Upper lobe of right lung (tissue), 1 donor: Measurements from ENCODE around the gene CDC42BPA. TPM values are rescaled to one million over a fixed set of nuclear protein-coding genes. Genes with fewer than 3 reads are reported as not detected.

Experiments used
- ATAC-seq: fragments of 200-7000 bp; cut with Tn5 transposase; one replicate; pipeline ENCODE4 v1.9.1; 2020; ENCODE audit warnings: mild to moderate bottlenecking, moderate library complexity
- DNase-seq: peaks from one replicate; pipeline ENCODE4 v3.0.0-alpha.2; 2020
- H3K27ac ChIP-seq: fragments of 200-600 bp; one replicate; pipeline ENCODE4 v1.8.0; 2022
- H3K27me3 ChIP-seq: fragments of 200-600 bp; one replicate; pipeline ENCODE4 v1.8.0; 2022; ENCODE audit warnings: mild to moderate bottlenecking
- H3K36me3 ChIP-seq: fragments of 200-600 bp; one replicate; pipeline ENCODE4 v1.8.0; 2022
- H3K4me1 ChIP-seq: fragments of 200-600 bp; one replicate; pipeline ENCODE4 v1.8.0; 2022
- H3K4me3 ChIP-seq: fragments of 200-600 bp; one replicate; pipeline ENCODE4 v1.8.0; 2022; ENCODE audit warnings: mild to moderate bottlenecking
- H3K9me3 ChIP-seq: fragments of 200-600 bp; one replicate; pipeline ENCODE4 v1.8.0; 2022
- intact Hi-C: fragments of 100-400 bp; cut with DNase I; formaldehyde crosslinking; loops from one replicate; pipeline ENCODE4 v1.11.0; 2022
- total RNA-seq: library from RNA; stranded (reverse); fragmentation: NEBNext Ultra II Directional; extraction: Animal tissue kit (Norgen Biotek cat#: 25700); gene quantifications from one replicate; pipeline ENCODE4 v1.2.1, GENCODE V29; 2021
- TF ChIP-seq, protein P1 (sequence below): fragments of 200-600 bp; IDR thresholded peaks from one replicate; pipeline ENCODE4 v1.8.0; 2022; ENCODE audit warnings: antibody characterized with exemption
- donor health status: DM: no; HTN: yes; CAD: no; lungs with severe emphysema.

Gene CDC42BPA
- total RNA-seq, 1 donor from 2014 or later: 41.8 TPM

- ATAC-seq: no peak
- no peaks in the 10 kb centered on the region for H3K4me1 ChIP-seq
- intact Hi-C loops: no loop called here
- H3K27ac ChIP-seq: no peak overlapping the region
- no peak overlapping the region for H3K4me3 ChIP-seq
- no peaks in the 10 kb centered on the region for H3K9me3 ChIP-seq
- TF ChIP-seq, protein P1, sequence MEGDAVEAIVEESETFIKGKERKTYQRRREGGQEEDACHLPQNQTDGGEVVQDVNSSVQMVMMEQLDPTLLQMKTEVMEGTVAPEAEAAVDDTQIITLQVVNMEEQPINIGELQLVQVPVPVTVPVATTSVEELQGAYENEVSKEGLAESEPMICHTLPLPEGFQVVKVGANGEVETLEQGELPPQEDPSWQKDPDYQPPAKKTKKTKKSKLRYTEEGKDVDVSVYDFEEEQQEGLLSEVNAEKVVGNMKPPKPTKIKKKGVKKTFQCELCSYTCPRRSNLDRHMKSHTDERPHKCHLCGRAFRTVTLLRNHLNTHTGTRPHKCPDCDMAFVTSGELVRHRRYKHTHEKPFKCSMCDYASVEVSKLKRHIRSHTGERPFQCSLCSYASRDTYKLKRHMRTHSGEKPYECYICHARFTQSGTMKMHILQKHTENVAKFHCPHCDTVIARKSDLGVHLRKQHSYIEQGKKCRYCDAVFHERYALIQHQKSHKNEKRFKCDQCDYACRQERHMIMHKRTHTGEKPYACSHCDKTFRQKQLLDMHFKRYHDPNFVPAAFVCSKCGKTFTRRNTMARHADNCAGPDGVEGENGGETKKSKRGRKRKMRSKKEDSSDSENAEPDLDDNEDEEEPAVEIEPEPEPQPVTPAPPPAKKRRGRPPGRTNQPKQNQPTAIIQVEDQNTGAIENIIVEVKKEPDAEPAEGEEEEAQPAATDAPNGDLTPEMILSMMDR: no peak
- no peaks in the 10 kb centered on the region for H3K27me3 ChIP-seq
- DNase-seq: no peak
- H3K36me3 ChIP-seq: peaks cover 17% of the 10 kb centered on the region
Observed at GRCh38 chr1:227016990-227017389, 301.3 kb downstream of the CDC42BPA start.

GRCh38 chr1:227010645-227011044 lies 307.6 kb downstream of the CDC42BPA start:
- Histone ChIP-seq H3K9me3 (no peaks in the 10 kb centered on the region), H3K4me1 (no peaks in the 10 kb centered on the region), H3K27ac (no peak overlapping the region), H3K36me3 (peaks cover 8% of the 10 kb centered on the region), H3K27me3 (no peaks in the 10 kb centered on the region), H3K4me3 (no peak overlapping the region)
- intact Hi-C loops: no loop called here
- ATAC-seq (no peak), DNase-seq (no peak)
- TF ChIP-seq, protein P1: no peak

GRCh38 chr1:227009937-227010336 lies 308.4 kb downstream of the CDC42BPA start:
- DNase-seq: no peak
- TF ChIP-seq, protein P1: no peak
- Histone ChIP-seq H3K27ac (no peak overlapping the region), H3K27me3 (no peaks in the 10 kb centered on the region), H3K4me3 (no peak overlapping the region), H3K9me3 (no peaks in the 10 kb centered on the region), H3K4me1 (no peaks in the 10 kb centered on the region), H3K36me3 (peaks cover 2% of the 10 kb centered on the region)
- no peak for ATAC-seq
- intact Hi-C loops: no loop called here

- Histone ChIP-seq H3K27me3 (no peaks in the 10 kb centered on the region), H3K27ac (no peak overlapping the region), H3K4me1 (peaks cover 8% of the 10 kb centered on the region), H3K9me3 (no peaks in the 10 kb centered on the region), H3K36me3 (no peaks in the 10 kb centered on the region), H3K4me3 (no peak overlapping the region)
- ATAC-seq (no peak), DNase-seq (no peak)
- intact Hi-C loops: no loop called here
- TF ChIP-seq, protein P1: no peak
Observed at GRCh38 chr1:227006226-227006796, 312.0 kb downstream of the CDC42BPA start.

GRCh38 chr1:227004796-227005195 lies 313.5 kb downstream of the CDC42BPA start:
- H3K27me3 ChIP-seq: no peaks in the 10 kb centered on the region
- no peaks in the 10 kb centered on the region for H3K9me3 ChIP-seq
- no peak overlapping the region for H3K4me3 ChIP-seq
- DNase-seq: no peak
- no peaks in the 10 kb centered on the region for H3K36me3 ChIP-seq
- H3K4me1 ChIP-seq: peaks cover 8% of the 10 kb centered on the region
- TF ChIP-seq, protein P1: no peak
- H3K27ac ChIP-seq: no peak overlapping the region
- intact Hi-C loops: no loop called here
- ATAC-seq: no peak

DNA sequence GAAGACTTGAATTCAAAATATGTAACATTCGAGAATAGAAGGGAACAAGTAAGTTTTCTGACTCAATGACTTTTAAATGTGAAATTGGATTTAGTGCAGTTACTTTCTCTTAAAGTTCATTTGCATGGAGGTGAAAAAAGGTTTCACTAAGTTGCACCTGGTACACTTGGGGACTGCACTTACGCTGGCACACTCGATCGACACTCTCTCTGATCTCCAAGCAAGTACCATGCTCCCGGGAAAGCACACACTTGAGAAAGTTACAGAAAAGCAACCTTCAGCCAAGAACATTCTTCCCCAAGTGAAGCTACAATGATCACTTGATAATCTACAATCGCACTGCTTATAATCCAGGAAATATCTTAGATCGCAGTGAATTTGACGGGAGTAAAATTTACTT lies 315.1 kb downstream of the CDC42BPA start:
- intact Hi-C loops: no loop called here
- peaks cover 8% of the 10 kb centered on the region for H3K4me1 ChIP-seq
- no peaks in the 10 kb centered on the region for H3K27me3 ChIP-seq
- no peaks in the 10 kb centered on the region for H3K9me3 ChIP-seq
- no peak for DNase-seq
- no peaks in the 10 kb centered on the region for H3K36me3 ChIP-seq
- no peak overlapping the region for H3K27ac ChIP-seq
- H3K4me3 ChIP-seq: no peak overlapping the region
- ATAC-seq: peak; percentile 76
- TF ChIP-seq, protein P1: no peak
